ENCODE measurements around the gene CATSPER3.
A peak's percentile ranks its signal among the peaks of the same experiment; 100 is the strongest.

CATSPER3 gene

GRCh38 chr5:135030123-135030955 lies 62.6 kb downstream of the CATSPER3 start:
- peak; percentile 56 for DNase-seq (ENCODE audit: low read depth)

DNA sequence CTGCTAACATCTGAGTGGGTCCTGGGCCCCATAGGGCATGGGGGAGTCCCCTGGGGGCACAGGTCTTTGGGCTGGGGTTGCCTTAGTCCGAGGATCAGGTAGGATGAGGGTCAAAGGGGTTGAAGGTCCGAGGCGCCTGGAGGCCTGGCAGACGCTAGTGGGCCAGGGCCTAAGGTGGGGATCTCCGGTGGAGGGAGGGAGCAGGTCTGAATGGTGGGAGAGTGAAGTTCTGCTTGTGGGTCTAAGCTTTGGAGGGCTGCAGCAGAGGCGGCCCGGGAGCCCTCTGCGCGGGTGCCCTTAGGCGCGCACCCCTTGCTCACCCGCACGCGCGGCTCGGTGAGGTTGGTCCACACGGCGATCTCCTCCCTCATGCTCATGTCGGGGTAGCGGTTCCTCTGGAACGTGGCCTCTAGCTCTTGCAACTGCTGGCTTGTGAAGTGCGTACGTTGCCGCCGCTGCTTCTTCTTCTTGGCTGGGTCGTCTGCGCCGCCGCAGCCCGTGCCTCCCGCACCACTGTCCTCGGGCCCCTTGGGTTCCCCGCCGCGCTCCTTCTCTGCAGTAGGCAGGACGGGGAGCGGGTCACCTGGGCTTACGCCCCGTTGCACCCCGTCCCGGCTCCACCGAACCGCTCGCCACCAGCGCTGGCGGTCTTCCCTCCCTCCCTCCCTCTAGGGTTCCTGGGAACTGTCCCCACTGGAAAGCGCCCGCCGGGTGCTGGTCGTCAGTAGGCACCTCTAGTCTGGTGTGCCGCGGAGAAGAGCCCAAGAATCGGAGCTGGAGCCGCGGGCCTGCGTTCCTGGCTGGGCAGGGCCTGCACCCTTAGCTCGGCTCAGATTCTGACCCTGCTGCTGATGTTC lies 63.5 kb downstream of the CATSPER3 start:
- peak; percentile 73 for DNase-seq (ENCODE audit: low read depth)

DNA sequence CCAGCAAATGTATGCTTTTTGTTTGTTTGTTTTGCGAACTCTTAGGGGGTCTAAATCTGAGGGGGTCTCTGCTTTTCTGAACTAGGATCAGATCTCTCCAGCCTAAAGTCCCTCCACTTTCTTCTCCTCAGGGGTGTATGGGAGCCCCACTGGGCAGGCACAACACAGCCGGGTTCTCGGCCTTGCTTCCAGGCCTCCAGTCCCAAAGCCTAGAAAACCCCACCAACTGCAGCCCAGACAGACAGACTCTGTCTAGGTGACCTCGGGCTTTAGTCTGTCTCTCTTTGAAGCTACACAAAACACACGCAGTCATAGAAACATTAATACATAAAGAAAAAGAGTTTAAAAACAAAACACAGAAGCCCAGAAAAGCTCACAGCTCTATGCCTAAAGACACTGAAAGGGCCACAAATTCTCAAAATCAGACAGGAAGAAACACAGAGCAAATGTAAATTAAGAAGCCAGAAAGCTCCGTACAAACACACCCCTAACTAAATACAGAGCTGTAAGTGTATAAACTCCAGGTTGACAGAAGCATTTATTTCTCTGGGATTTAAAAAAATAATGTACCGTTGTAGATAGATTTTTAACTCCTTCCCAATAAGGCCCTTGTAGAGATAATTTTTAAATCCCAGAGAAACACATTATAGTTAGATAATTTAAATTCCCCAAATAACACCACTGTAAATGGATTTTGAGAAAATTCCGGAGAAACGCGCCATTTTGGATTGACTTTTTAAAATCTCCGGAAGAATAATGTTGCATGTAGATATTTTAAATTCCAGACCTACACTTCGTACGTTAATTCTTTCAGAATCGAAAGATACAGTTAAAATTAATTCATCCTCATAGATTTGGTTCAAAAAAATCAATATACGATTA lies 64.3 kb downstream of the CATSPER3 start:
- peak; percentile 61 for DNase-seq (ENCODE audit: low read depth)

GRCh38 chr5:135032695-135032998 lies 64.9 kb downstream of the CATSPER3 start:
- DNase-seq (ENCODE audit: low read depth), result no peak

DNA sequence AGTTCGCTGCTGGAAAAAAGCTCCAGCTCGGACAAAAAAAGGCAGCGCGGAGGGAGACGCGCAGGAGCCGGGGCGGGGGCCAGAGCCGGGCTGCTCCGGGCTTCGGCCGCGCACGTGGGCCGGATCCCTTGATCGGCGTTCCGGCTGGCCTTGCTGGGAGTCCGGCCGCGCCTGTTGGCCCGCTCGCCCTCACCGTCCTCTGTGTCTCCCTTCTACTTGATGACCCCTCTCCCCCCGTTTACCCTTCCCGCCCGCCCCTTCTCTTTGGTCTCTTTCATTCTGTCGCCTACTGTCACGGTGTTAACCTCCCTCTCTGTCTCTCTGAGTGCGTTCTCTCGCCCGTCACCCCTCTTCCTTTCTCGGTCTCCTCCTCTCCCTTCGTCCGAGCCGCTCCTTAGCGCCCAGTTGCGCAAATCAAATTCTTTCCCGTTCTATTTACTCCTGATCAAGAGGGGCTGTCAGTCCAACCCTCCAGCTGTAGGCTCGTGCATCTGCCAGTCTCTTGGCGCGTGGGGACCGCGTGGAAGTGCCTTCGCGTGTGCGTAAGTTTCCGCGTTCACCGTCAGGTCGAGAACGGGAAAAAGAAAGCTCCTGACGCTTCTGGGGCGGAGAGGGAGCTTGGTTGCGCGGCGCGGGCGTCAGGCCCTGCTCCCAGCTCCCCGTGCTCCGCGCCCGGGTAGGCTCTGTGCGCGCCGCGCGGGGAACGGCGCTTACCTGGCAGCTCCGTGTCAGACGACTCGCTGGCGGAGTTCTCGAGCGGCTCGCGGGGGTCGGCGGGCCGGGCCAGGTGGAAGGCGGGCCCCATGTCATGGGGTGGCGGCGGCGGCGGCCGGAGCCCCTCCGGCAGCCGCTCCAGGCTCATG lies 65.5 kb downstream of the CATSPER3 start:
- DNase-seq (ENCODE audit: low read depth), result peak; percentile 67

DNA sequence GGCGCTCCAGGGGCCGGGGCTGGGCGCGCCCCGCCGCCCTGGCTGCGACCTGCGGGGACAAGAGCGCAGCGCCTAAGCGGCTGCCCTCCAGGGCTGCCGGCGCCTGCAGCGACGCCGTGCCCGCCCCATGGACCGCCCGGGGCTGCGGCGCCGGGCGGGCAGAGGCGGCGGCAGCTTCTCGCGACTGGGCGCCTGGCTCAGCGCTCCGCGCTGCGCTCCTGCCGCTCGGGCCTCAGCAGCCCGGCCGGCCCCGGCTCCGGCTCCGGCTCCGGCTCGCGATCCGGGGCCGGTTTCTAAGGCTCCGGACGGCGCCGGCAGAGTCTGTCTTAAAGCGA lies 66.2 kb downstream of the CATSPER3 start, which contains the start of gene PITX1:
PITX1 (minus strand) TSS at position 328 of the 335 bp plus-strand sequence. CDS start 347 bp downstream, outside the sequence.
- no peak for DNase-seq (ENCODE audit: low read depth)

- peak; percentile 62 for DNase-seq (ENCODE audit: low read depth)
These were observed 66.7 kb downstream of the CATSPER3 start for GRCh38 chr5:135034236-135034962.

DNA sequence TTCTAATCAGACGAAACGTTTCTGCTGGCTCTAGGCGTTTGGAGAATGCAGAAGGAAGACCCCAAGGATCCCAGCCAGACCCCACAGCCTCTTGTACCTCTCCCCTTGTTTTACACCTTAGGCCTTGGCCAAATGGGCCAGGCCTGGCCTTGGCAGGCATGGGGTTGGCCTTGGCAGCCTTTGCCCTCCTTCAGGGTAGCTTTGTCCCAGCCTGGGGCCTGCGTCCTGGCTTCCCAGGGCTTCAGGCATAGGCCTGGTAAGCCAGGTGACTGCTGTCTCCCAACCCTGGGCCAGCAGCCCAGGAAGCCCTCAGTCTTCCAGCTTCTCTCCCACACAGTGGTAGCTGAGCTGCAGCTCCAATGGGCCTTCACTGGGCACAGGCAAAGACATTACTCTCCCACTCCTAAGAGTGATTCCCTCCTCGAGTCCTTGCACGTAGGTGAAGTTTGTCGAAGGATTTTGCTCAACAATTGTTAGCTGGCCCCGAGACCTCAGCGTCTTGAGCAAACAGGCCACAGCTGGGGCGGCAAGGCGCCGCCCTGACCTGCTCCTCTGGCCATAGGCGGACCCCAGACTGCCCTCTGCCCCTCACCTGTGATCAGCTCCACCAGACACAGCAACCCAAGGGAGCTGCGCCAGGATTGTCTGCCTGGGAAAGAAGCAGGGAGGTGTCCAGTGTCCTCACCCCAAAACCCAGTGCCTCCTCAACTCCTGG lies 67.4 kb downstream of the CATSPER3 start:
- no peak for DNase-seq (ENCODE audit: low read depth)

GRCh38 chr5:135035678-135036030 lies 67.9 kb downstream of the CATSPER3 start:
- DNase-seq (ENCODE audit: low read depth), result no peak

- no peak for DNase-seq (ENCODE audit: low read depth)
These were observed 68.7 kb downstream of the CATSPER3 start for GRCh38 chr5:135036405-135036804.

- DNase-seq (ENCODE audit: low read depth), result no peak
These were observed 70.0 kb downstream of the CATSPER3 start for GRCh38 chr5:135037519-135038204.

DNA sequence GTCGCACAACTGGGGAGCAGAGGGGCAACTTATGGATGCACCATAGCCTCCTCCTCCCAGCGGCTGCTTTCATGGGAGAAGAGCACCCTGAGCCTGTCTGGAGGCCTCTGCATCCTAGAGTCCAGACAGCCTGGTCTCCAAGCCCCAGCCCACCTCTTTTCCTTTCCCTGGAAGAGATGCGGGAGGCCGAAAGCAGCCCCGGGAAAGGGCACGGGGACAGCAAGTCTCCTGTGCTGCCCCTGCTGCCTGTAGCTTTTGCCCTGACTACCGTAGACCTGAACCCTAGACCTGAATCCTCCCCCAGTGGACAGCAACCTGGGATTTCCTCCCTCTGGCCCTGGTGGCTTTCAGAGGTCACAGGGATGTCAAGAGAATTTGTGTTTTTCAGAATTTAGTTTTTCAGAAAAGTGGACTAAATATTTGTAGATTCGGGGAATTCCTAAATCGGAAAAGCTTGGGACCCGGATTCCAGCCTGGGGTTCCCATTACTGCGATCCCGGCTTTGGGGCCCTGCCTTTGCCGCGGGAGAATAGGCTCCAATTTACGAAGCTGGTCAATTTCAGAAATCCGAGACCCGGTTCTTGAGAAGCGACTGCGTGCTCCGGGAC lies 70.6 kb downstream of the CATSPER3 start:
- no peak for DNase-seq (ENCODE audit: low read depth)

- no peak for DNase-seq (ENCODE audit: low read depth)
These were observed 71.1 kb downstream of the CATSPER3 start for GRCh38 chr5:135038813-135039270.

- DNase-seq (ENCODE audit: low read depth), result no peak
These were observed 71.7 kb downstream of the CATSPER3 start for GRCh38 chr5:135039271-135040033.

DNA sequence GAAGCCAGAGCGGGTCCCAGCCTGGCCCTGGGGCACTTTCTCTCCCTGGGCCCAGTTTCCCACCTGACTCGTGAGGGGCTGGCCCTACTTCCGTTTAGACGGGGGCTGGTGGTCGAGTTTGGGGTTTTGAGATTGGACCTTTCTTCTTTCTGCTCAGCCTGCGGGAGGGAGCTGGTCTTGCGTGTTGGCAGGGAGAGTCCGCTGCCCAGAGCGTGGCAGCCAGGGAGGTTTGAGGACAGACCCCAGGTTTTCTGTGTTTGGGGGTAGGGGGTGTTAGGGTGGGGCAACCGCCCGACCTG lies 72.3 kb downstream of the CATSPER3 start:
- DNase-seq (ENCODE audit: low read depth), result no peak

DNA sequence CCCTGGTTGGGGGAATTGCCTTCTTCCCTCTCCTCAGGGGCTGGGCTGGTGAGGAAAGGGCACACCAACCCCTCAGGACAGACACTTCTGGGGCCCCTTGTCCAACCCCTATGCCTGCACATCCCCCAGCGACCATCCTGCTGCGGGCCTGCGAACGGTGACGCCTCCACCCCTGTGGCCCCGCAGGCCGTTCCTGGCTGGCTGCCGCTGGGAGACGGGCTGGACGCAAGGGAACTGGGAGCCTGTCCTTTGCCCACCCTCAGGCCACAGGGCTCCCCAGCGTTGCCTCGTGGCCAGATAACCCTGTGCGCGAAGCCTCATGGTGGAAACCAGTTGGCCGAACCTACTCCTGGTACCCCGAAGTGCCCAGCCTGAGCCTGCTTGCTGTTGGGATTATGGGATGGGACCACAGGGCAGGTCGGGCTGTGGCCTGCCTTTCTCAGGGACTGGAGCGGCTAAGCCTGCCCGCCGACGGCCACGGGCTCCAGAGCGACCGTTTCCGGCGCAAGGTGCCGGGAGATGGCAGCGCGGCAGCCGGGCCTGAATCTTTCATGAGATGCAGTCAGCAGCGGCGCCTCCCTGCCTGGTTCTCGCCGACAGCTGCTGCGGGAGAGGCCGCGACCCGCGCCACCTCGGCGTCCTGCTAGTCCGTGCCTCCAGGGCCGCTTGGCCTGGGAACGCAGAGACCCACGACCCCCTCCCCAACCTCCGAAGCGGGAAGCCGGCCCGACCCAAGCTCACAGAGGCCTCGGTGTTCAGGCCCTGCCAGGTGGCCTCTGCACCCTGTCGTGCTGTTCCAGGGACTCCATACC lies 72.8 kb downstream of the CATSPER3 start:
- no peak for DNase-seq (ENCODE audit: low read depth)

- DNase-seq (ENCODE audit: low read depth), result no peak
These were observed 73.5 kb downstream of the CATSPER3 start for GRCh38 chr5:135041145-135041587.

Data from amniotic epithelial cell (primary cell).